ENCODE results near the gene EPB41L5.
"Not testable (repeated sequence)": the region's sequence is repeated elsewhere in the genome, so short reads cannot be mapped to it uniquely, and the experiment has no call there.

Gene EPB41L5

DNA sequence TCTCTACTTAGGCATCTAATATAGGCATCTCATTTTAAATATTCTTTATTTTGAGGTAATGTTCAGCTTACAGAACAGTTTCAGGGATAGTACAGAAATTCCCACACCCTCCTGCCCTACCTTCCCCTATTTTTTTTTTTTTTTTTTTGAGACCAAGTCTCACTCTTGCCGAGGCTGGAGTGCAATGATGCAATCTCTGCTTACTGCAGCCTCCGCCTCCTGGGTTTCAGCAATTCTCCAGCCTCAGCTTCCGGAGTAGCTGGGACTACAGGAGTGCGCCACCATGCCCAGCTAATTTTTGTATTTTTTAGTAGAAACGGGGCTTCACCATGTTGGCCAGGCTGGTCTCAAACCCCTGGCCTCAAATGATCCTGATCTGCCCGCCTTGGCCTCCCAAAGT is 97.6 kb downstream of the EPB41L5 start:
- H3K9me3 ChIP-seq (ENCODE audit: control insufficient read depth, low read length) = no peaks in the 10 kb centered on the region
- H3K79me2 ChIP-seq = no peaks in the 10 kb centered on the region
- H3K9ac ChIP-seq = no peak overlapping the region
- no peak overlapping the region for H2AFZ ChIP-seq
- TF ChIP-seq, protein P1, sequence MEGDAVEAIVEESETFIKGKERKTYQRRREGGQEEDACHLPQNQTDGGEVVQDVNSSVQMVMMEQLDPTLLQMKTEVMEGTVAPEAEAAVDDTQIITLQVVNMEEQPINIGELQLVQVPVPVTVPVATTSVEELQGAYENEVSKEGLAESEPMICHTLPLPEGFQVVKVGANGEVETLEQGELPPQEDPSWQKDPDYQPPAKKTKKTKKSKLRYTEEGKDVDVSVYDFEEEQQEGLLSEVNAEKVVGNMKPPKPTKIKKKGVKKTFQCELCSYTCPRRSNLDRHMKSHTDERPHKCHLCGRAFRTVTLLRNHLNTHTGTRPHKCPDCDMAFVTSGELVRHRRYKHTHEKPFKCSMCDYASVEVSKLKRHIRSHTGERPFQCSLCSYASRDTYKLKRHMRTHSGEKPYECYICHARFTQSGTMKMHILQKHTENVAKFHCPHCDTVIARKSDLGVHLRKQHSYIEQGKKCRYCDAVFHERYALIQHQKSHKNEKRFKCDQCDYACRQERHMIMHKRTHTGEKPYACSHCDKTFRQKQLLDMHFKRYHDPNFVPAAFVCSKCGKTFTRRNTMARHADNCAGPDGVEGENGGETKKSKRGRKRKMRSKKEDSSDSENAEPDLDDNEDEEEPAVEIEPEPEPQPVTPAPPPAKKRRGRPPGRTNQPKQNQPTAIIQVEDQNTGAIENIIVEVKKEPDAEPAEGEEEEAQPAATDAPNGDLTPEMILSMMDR (IDR thresholded peaks at IDR 0.05) = no peak
- H3K4me1 ChIP-seq = no peaks in the 10 kb centered on the region
- no peaks in the 10 kb centered on the region for H3K36me3 ChIP-seq (ENCODE audit: control insufficient read depth, insufficient read depth, low read length)
- H3K4me2 ChIP-seq (ENCODE audit: low read length) = no peak overlapping the region
- no peaks in the 10 kb centered on the region for H3K27me3 ChIP-seq (ENCODE audit: control insufficient read depth, insufficient read depth, low read length)
- no peak overlapping the region for H3K27ac ChIP-seq
- H3K4me3 ChIP-seq (ENCODE audit: low read depth, low read length) = no peak overlapping the region

DNA sequence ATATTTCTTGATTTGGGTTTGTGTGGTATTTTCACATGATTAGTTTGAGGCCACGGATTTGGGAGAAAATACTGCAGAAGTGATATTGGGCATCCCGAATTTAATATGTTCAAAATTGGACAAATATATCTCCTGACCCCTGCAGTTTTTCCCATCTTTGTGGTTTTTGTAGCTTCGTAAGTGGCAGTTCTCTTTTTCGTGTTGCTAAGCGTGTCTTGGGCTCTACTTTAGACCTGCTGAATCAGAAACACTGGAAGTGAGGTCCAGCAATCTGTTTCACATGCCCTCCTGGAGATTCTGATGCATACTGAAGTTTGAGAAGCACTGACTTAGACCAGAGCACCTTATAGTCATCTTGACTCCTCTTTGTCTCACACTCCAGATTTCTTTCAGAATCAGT is 98.3 kb downstream of the EPB41L5 start:
- no peaks in the 10 kb centered on the region for H3K27me3 ChIP-seq (ENCODE audit: control insufficient read depth, insufficient read depth, low read length)
- no peaks in the 10 kb centered on the region for H3K4me1 ChIP-seq
- TF ChIP-seq, protein P1 (IDR thresholded peaks at IDR 0.05) = no peak
- no peak overlapping the region for H3K27ac ChIP-seq
- H3K4me3 ChIP-seq (ENCODE audit: low read depth, low read length) = no peak overlapping the region
- H3K79me2 ChIP-seq = no peaks in the 10 kb centered on the region
- no peak overlapping the region for H3K4me2 ChIP-seq (ENCODE audit: low read length)
- no peaks in the 10 kb centered on the region for H3K9me3 ChIP-seq (ENCODE audit: control insufficient read depth, low read length)
- H3K36me3 ChIP-seq (ENCODE audit: control insufficient read depth, insufficient read depth, low read length) = no peaks in the 10 kb centered on the region
- H3K9ac ChIP-seq = no peak overlapping the region
- H2AFZ ChIP-seq = no peak overlapping the region

DNA sequence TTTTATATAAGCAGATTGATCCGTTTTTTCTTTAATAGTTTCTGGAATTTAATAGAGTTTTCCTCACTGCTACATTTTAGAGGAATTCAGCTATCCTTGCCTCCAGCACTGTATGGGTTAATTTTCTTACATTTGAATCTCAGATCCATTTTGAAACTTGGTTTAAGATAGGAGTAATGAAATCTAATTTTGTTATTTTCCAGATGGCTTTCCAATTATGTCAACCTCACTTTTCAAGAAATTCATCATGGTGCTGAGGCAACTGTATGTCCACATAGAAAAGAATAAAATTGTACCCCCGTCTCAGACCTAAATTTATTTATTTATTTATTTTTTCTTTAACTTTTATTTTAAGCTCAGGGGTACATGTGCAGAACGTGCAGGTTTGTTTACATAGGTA is 105.1 kb downstream of the EPB41L5 start:
- no peak overlapping the region for H3K4me3 ChIP-seq (ENCODE audit: low read depth, low read length)
- H3K4me1 ChIP-seq = no peaks in the 10 kb centered on the region
- H3K9me3 ChIP-seq (ENCODE audit: control insufficient read depth, low read length) = no peaks in the 10 kb centered on the region
- no peak overlapping the region for H2AFZ ChIP-seq
- H3K79me2 ChIP-seq = no peaks in the 10 kb centered on the region
- TF ChIP-seq, protein P1 (IDR thresholded peaks at IDR 0.05) = no peak
- no peak overlapping the region for H3K9ac ChIP-seq
- H3K36me3 ChIP-seq (ENCODE audit: control insufficient read depth, insufficient read depth, low read length) = no peaks in the 10 kb centered on the region
- H3K27me3 ChIP-seq (ENCODE audit: control insufficient read depth, insufficient read depth, low read length) = no peaks in the 10 kb centered on the region
- H3K4me2 ChIP-seq (ENCODE audit: low read length) = no peak overlapping the region
- no peak overlapping the region for H3K27ac ChIP-seq

DNA sequence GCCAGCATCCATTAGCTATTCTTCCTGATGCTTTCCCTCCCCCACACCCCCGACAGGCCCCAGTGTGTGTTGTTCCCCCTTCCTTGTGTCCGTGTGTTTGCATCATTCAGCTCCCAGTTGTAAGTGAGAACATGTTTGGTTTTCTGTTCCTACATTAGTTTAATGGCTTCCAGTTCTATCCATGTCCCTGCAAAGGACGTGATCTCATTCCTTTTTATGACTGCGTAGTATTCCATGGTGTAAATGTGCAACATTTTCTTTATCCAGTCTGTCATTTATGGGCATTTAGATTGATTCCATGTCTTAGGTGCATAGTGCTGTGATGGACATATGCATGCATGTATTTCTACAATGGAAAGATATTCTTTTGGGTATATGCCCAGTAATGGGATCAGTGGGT is 105.6 kb downstream of the EPB41L5 start:
- Histone ChIP-seq H3K36me3 (ENCODE audit: control insufficient read depth, insufficient read depth, low read length) (no peaks in the 10 kb centered on the region), H2AFZ (no peak overlapping the region), H3K27ac (no peak overlapping the region), H3K27me3 (ENCODE audit: control insufficient read depth, insufficient read depth, low read length) (no peaks in the 10 kb centered on the region), H3K79me2 (no peaks in the 10 kb centered on the region), H3K9ac (no peak overlapping the region), H3K9me3 (ENCODE audit: control insufficient read depth, low read length) (no peaks in the 10 kb centered on the region), H3K4me2 (ENCODE audit: low read length) (no peak overlapping the region), H3K4me3 (ENCODE audit: low read depth, low read length) (no peak overlapping the region), H3K4me1 (no peaks in the 10 kb centered on the region)
- TF ChIP-seq, protein P1 (IDR thresholded peaks at IDR 0.05) = no peak

DNA sequence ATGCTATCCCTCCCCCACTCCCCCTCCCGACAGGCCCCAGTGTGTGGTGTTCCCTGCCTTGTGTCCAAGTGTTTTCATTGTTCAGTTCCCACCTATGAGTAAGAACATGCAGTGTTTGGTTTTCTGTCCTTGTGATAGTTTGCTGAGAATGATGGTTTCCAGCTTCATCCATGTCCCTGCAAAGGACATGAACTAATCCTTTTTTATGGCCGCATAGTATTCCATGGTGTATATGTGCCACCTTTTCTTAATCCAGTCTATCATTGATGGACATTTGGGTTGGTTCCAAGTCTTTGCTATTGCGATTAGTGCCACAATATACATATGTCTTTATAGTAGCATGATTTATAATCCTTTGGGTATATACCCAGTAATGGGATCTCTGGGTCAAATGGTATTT is 108.5 kb downstream of the EPB41L5 start:
- H3K9ac ChIP-seq = not testable (repeated sequence)

More for the DNA sequence above, 108.5 kb downstream of the EPB41L5 start:
- not testable (repeated sequence) for H3K36me3 ChIP-seq (ENCODE audit: control insufficient read depth, insufficient read depth, low read length); H3K9me3 ChIP-seq (ENCODE audit: control insufficient read depth, low read length); H3K4me2 ChIP-seq (ENCODE audit: low read length); H3K27ac ChIP-seq; H2AFZ ChIP-seq; H3K4me3 ChIP-seq (ENCODE audit: low read depth, low read length); H3K27me3 ChIP-seq (ENCODE audit: control insufficient read depth, insufficient read depth, low read length); H3K79me2 ChIP-seq; H3K4me1 ChIP-seq
